ENCODE results near the gene FOXF1.

Gene FOXF1

GRCh38 chr16:86496929-86497461 is 13.3 kb upstream of the FOXF1 start:
- no peak overlapping the region for H3K27ac ChIP-seq
- no peak for TF ChIP-seq CTCF (IDR thresholded peaks at IDR 0.05)
- TF ChIP-seq ZFX (IDR thresholded peaks at IDR 0.05; ENCODE audit: borderline replicate concordance): no peak

GRCh38 chr16:86497551-86498021 is 12.7 kb upstream of the FOXF1 start:
- H3K27ac ChIP-seq: no peak overlapping the region
- TF ChIP-seq ZFX (IDR thresholded peaks at IDR 0.05; ENCODE audit: borderline replicate concordance): no peak
- TF ChIP-seq CTCF (IDR thresholded peaks at IDR 0.05): no peak

GRCh38 chr16:86498155-86498670 is 12.1 kb upstream of the FOXF1 start:
- H3K27ac ChIP-seq: no peak overlapping the region
- no peak for TF ChIP-seq CTCF (IDR thresholded peaks at IDR 0.05)
- no peak for TF ChIP-seq ZFX (IDR thresholded peaks at IDR 0.05; ENCODE audit: borderline replicate concordance)

- H3K27ac ChIP-seq: no peak overlapping the region
- TF ChIP-seq CTCF (IDR thresholded peaks at IDR 0.05) (no peak), ZFX (IDR thresholded peaks at IDR 0.05; ENCODE audit: borderline replicate concordance) (no peak)
These were observed 11.5 kb upstream of the FOXF1 start for GRCh38 chr16:86498671-86499439.

GRCh38 chr16:86499440-86499786 is 10.9 kb upstream of the FOXF1 start:
- no peak overlapping the region for H3K27ac ChIP-seq
- no peak for TF ChIP-seq CTCF (IDR thresholded peaks at IDR 0.05)
- TF ChIP-seq ZFX (IDR thresholded peaks at IDR 0.05; ENCODE audit: borderline replicate concordance): no peak

GRCh38 chr16:86499889-86500707 is 10.2 kb upstream of the FOXF1 start:
- TF ChIP-seq CTCF (IDR thresholded peaks at IDR 0.05) (no peak), ZFX (IDR thresholded peaks at IDR 0.05; ENCODE audit: borderline replicate concordance) (no peak)
- no peak overlapping the region for H3K27ac ChIP-seq

Data from 22Rv1 (cell line).